CD4-positive, alpha-beta T cell (primary cell): ENCODE data around the gene TPRN. TPM values are rescaled to one million over a fixed set of nuclear protein-coding genes. Genes with fewer than 3 reads are reported as not detected.

ENCODE experiments used
- ATAC-seq: fragments of 200-7000 bp; cut with Tn5 transposase; one replicate; pipeline ENCODE4 v1.10.0; 2022; ENCODE audit warnings: mild to moderate bottlenecking; ENCODE audit not compliant: poor library complexity
- CTCF ChIA-PET: fragments of 350-600 bp; sonication (Branson Sonifier 250); formaldehyde crosslinking; loops from one replicate; lab custom pipeline; 2021; ENCODE audit warnings: antibody characterized with exemption, inconsistent platforms; lab: Charles Lee
- POLR2A ChIA-PET: fragments of 350-600 bp; sonication (Branson Sonifier 250); formaldehyde crosslinking; loops from one replicate; lab custom pipeline; 2021; ENCODE audit warnings: antibody characterized with exemption, inconsistent platforms; lab: Charles Lee
- DNase-seq, 14 experiments: peaks; one replicate each; pipeline ENCODE4 v3.0.0-alpha.2; 2013 to 2020; ENCODE audit warnings: mixed read lengths in 2 of 14
- H3K27ac ChIP-seq, 2 donors: one replicate each; pipeline versions ENCODE4 v1.5.1 to v1.7.0; 2013; ENCODE audit warnings: low read length in 2 of 2, low read depth in 1 of 2, mild to moderate bottlenecking in 1 of 2
- H3K27me3 ChIP-seq, 2 experiments: 1 replicate in 1 of 2; 2 replicates in 1 of 2; pipeline versions ENCODE4 v1.6.1 to v1.7.0; 2013; ENCODE audit warnings: low read length in 2 of 2, control low read depth in 1 of 2, mild to moderate bottlenecking in 1 of 2, moderate library complexity in 1 of 2; ENCODE audit not compliant: insufficient read depth in 2 of 2, control insufficient read depth in 1 of 2
- H3K36me3 ChIP-seq: one replicate; pipeline ENCODE4 v1.6.1; 2013; ENCODE audit warnings: low read length, control low read depth; ENCODE audit not compliant: insufficient read depth
- H3K4me1 ChIP-seq: one replicate; pipeline ENCODE4 v1.6.1; 2013; ENCODE audit warnings: low read length, control low read depth; ENCODE audit not compliant: insufficient read depth
- H3K4me3 ChIP-seq: one replicate; pipeline ENCODE4 v1.5.1; 2013; ENCODE audit warnings: mild to moderate bottlenecking, low read length, moderate library complexity
- H3K9me3 ChIP-seq, 2 experiments: 1 replicate in 1 of 2; 2 replicates in 1 of 2; pipeline versions ENCODE4 v1.6.1 to v1.7.0; 2013; ENCODE audit warnings: low read length in 2 of 2, mild to moderate bottlenecking in 2 of 2, control low read depth in 1 of 2, moderate library complexity in 1 of 2; ENCODE audit not compliant: control insufficient read depth in 1 of 2, insufficient read depth in 1 of 2
- H3K27ac Mint-ChIP-seq: one replicate; pipeline ENCODE4 v1.8.0; 2020; ENCODE audit warnings: mixed read lengths
- H3K27me3 Mint-ChIP-seq: one replicate; pipeline ENCODE4 v1.8.0; 2021; ENCODE audit warnings: mixed read lengths
- H3K36me3 Mint-ChIP-seq: one replicate; pipeline ENCODE4 v1.8.0; 2021; ENCODE audit warnings: low read depth, mixed read lengths
- H3K4me1 Mint-ChIP-seq: one replicate; pipeline ENCODE4 v1.8.0; 2021; ENCODE audit warnings: low read depth, mixed read lengths
- H3K4me3 Mint-ChIP-seq: one replicate; pipeline ENCODE4 v1.8.0; 2020; ENCODE audit warnings: mild to moderate bottlenecking, mixed read lengths
- H3K9me3 Mint-ChIP-seq: one replicate; pipeline ENCODE4 v1.8.0; 2020; ENCODE audit warnings: mixed read lengths
- intact Hi-C, 2 experiments: fragments of 100-400 bp; cut with DNase I in 1 of 2; cut with micrococcal nuclease in 1 of 2; formaldehyde crosslinking; loops; one replicate each; pipeline versions ENCODE4 v1.15.1 to v1.9.0; 2023 to 2025; cut with DNase I, micrococcal nuclease
- total RNA-seq, 174 experiments: library from RNA in 2 of 174; stranded (reverse) in 2 of 174; gene quantifications; one replicate each; pipeline ENCODE4 v1.2.3 and lab custom pipeline; 2021 to 2026
- TF ChIP-seq, protein P1 (sequence below): fragments of 200-600 bp; IDR thresholded peaks from one replicate; pipeline ENCODE4 v1.8.0; 2022; ENCODE audit warnings: antibody characterized with exemption, mild to moderate bottlenecking

The TPRN gene
- total RNA-seq, 2 experiments from 2014 or later: 6.1 to 8.6 TPM

DNA sequence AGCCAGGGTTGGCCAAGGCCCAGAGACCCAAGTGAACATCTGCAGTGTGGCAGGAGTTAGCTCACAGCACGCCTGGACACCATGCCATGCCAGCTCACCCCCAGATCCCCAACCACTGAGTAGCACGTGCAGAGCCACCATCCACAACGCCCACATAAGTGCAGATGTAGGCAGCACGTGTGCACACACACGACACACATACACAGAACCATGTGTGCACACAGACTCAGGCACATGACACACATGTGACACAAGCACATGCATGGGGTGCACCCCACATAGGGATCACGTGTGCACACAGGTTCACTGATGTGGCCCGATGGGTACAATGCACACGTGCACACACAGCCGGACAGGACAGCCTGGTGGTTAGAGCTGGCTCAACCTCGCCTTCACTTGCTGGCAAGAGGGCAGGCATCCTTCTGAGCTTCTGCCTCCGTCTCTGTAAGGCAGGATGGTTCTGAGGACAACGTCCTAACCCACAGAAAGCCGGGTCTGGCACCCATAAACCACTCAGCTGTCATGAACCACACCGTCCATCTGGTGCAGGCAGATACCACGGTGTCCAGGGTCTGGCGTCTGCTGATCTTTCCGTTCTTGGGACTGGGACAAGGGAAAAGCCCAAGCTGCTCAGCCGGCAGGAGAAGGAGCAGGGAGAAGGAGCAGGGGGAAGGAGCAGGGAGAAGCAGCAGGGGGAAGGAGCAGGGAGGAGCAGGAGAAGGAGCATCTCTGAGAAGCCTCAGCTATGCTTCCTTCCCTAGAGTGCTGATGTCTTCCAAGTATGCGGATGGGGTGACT is 42.7 kb downstream of the TPRN start:
- intact Hi-C loops: no loop called here
- Histone ChIP-seq H3K4me3 (no peak overlapping the region), H3K9me3 (peaks cover 0 to 35% of the 10 kb centered on the region in 2 experiments), H3K36me3 (no peaks in the 10 kb centered on the region), H3K27ac (no peak overlapping the region), H3K27me3 (peaks cover 48 to 49% of the 10 kb centered on the region in 2 experiments), H3K4me1 (peaks cover 33% of the 10 kb centered on the region)
- no peak for ATAC-seq
- H3K36me3 Mint-ChIP-seq: no peaks in the 10 kb centered on the region
- no peak overlapping the region for H3K4me3 Mint-ChIP-seq
- no peak overlapping the region for H3K27ac Mint-ChIP-seq
- DNase-seq: no peak
- TF ChIP-seq, protein P1, sequence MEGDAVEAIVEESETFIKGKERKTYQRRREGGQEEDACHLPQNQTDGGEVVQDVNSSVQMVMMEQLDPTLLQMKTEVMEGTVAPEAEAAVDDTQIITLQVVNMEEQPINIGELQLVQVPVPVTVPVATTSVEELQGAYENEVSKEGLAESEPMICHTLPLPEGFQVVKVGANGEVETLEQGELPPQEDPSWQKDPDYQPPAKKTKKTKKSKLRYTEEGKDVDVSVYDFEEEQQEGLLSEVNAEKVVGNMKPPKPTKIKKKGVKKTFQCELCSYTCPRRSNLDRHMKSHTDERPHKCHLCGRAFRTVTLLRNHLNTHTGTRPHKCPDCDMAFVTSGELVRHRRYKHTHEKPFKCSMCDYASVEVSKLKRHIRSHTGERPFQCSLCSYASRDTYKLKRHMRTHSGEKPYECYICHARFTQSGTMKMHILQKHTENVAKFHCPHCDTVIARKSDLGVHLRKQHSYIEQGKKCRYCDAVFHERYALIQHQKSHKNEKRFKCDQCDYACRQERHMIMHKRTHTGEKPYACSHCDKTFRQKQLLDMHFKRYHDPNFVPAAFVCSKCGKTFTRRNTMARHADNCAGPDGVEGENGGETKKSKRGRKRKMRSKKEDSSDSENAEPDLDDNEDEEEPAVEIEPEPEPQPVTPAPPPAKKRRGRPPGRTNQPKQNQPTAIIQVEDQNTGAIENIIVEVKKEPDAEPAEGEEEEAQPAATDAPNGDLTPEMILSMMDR: no peak
- no peaks in the 10 kb centered on the region for H3K9me3 Mint-ChIP-seq
- H3K4me1 Mint-ChIP-seq: peaks cover 12% of the 10 kb centered on the region
- CTCF ChIA-PET: interaction anchor here (1.3 kb wide), 1 partner anchor 79 kb away, joined by 4 read pairs; no protein-coding TSS in a partner anchor
- H3K27me3 Mint-ChIP-seq: peaks cover 56% of the 10 kb centered on the region
- POLR2A ChIA-PET: no interaction called here

DNA sequence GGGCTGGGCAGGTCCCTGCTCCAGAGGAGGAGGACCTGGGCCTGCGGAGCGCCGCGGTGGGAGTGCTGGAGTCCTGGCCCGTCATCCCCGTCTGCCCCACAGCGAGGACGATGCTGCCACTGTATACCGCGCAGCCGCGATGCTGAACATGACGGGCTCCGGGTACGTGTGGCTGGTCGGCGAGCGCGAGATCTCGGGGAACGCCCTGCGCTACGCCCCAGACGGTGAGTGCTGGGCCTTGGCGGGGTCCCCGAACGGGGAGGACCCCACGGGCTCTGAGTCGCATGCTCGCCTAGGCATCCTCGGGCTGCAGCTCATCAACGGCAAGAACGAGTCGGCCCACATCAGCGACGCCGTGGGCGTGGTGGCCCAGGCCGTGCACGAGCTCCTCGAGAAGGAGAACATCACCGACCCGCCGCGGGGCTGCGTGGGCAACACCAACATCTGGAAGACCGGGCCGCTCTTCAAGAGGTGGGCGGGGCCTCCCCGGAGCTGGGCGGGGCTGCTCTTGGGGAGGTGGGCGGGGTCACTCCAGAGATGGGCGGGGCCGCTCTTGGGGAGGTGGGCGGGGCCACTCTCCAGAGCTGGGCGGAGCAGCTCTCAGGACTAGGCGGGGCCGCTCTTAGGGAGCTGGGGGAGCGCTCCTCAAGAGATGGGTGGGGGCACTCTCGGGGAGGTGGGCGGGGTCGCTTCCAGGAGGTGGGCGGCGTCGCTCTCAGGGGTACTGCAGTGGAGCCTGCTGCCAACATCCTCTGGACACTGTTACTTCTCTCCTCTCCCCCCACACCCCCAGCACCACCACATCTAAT is 43.8 kb downstream of the TPRN start:
- peak overlapping the region; percentile 44 for H3K4me3 ChIP-seq
- H3K27me3 ChIP-seq: peaks cover 41 to 46% of the 10 kb centered on the region in 2 experiments
- Mint-ChIP-seq H3K4me1 (peaks cover 12% of the 10 kb centered on the region), H3K27me3 (peaks cover 51% of the 10 kb centered on the region), H3K27ac (no peak overlapping the region), H3K9me3 (no peaks in the 10 kb centered on the region), H3K36me3 (no peaks in the 10 kb centered on the region), H3K4me3 (peak overlapping the region; percentile 45)
- H3K36me3 ChIP-seq: no peaks in the 10 kb centered on the region
- H3K27ac ChIP-seq: no peak overlapping the region
- TF ChIP-seq, protein P1: no peak
- CTCF ChIA-PET: interaction anchor here (0.6 to 1.3 kb wide), 3 partner anchors 71 to 182 kb away, joined by 3 to 4 read pairs (median 3); partner anchors contain the start of gene RNF224
- H3K4me1 ChIP-seq: peaks cover 28% of the 10 kb centered on the region
- DNase-seq (peak in 13 of 14 experiments; percentile 26 to 77 (median 46)), ATAC-seq (peak; percentile 82)
- POLR2A ChIA-PET: interaction anchor here (0.8 to 1.6 kb wide), 3 partner anchors 24 to 84 kb away, joined by 3 to 9 read pairs (median 4); partner anchors contain the start of gene TUBB4B
- H3K9me3 ChIP-seq: peaks cover 0 to 35% of the 10 kb centered on the region in 2 experiments
- intact Hi-C loops: no loop called here

DNA sequence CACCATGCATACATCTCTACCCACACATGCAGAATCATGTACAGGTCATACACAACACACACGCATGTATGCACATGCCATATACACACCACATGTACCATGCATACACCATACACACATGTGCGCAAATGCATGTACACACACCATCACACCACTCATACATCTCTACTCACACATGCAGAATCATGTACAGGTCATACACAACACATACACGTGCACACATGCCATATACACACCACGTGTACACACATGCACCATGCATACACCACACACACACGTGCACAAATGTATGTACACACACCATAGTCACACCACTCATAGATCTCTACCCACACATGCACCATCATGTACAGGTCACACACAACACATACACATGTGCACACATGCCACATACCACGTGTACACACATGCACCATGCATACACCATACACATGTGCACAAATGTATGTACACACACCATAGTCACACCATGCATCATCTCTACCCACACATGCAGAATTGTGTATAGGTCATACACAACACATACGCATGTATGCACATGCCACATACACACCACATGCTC is 47.6 kb downstream of the TPRN start:
- no peak overlapping the region for H3K4me3 ChIP-seq
- H3K4me1 Mint-ChIP-seq: peaks cover 1% of the 10 kb centered on the region
- peaks cover 12 to 27% of the 10 kb centered on the region in 2 experiments for H3K27me3 ChIP-seq
- peaks cover 25% of the 10 kb centered on the region for H3K4me1 ChIP-seq
- H3K4me3 Mint-ChIP-seq: no peak overlapping the region
- no peak overlapping the region for H3K27ac Mint-ChIP-seq
- no peaks in the 10 kb centered on the region for H3K36me3 Mint-ChIP-seq
- peaks cover 0 to 28% of the 10 kb centered on the region in 2 experiments for H3K9me3 ChIP-seq
- H3K9me3 Mint-ChIP-seq: no peaks in the 10 kb centered on the region
- no peaks in the 10 kb centered on the region for H3K36me3 ChIP-seq
- H3K27me3 Mint-ChIP-seq: peaks cover 26% of the 10 kb centered on the region
- TF ChIP-seq, protein P1: no peak
- ChIA-PET CTCF (no interaction called here), POLR2A (no interaction called here)
- ATAC-seq: no peak
- intact Hi-C loops: no loop called here
- no peak overlapping the region for H3K27ac ChIP-seq
- DNase-seq: no peak
